ENCODE results near the gene UNC119B. TPM values are rescaled to one million over a fixed set of nuclear protein-coding genes. Genes with fewer than 3 reads are reported as not detected.

UNC119B gene
- total and polyA plus RNA-seq, 2 experiments from 2014 or later: 9.9 to 51.3 TPM

GRCh38 chr12:120686690-120687577 lies 23.3 kb upstream of the UNC119B start, which contains the start of gene MLEC:
MLEC (plus strand) TSS chr12:120687149; CDS start chr12:120687297, 148 bp downstream.
- Mint-ChIP-seq H3K9me3 (no peaks in the 10 kb centered on the region), H3K4me3 (peak within 1 kb of the TSS; percentile 94), H3K27ac (peak within 1 kb of the TSS; percentile 97), H3K27me3 (ENCODE audit: insufficient read depth, low read depth, poor library complexity) (no peaks in the 10 kb centered on the region), H3K36me3 (ENCODE audit: low read depth) (no peaks in the 10 kb centered on the region; the same call in 2 of the 3 replicates), H3K4me1 (peaks cover 35% of the 10 kb centered on the region)
- Histone ChIP-seq H2AFZ (peak within 1 kb of the TSS; percentile 92), H3K4me2 (peak within 1 kb of the TSS; percentile 95), H4K20me1 (replicated peaks; ENCODE audit: insufficient read depth) (peaks cover 36% of the 10 kb centered on the region), H3K79me2 (replicated peaks; ENCODE audit: insufficient read depth) (peaks cover 47% of the 10 kb centered on the region), H3F3A (replicated peaks; ENCODE audit: low read depth) (peaks cover 12% of the 10 kb centered on the region), H3K4me3 (peak within 1 kb of the TSS; percentile 99), H3K27me3 (ENCODE audit: insufficient read depth) (no peaks in the 10 kb centered on the region), H3K4me1 (ENCODE audit: insufficient read depth) (peaks cover 36% of the 10 kb centered on the region), H3K9me2 (ENCODE audit: insufficient read depth) (no peaks in the 10 kb centered on the region), H3K27ac (ENCODE audit: low read depth) (peak within 1 kb of the TSS; percentile 99), H3K36me3 (ENCODE audit: insufficient read depth) (no peaks in the 10 kb centered on the region)
- peak; percentile 85 for ATAC-seq
- DNase-seq (ENCODE audit: low spot score): peak; percentile 98
- TF ChIP-seq ETS1 (IDR thresholded peaks at IDR 0.05): peak; percentile 74; the same call in 1 of the 2 replicates
- peak in 1 of 2 experiments; percentile 47; a peak in 2 of 4 replicates for TF ChIP-seq CTCF (conservative IDR thresholded peaks at IDR 0.05; ENCODE audit: low read depth in 2 of 2)
- no peak for TF ChIP-seq STAT1 (IDR thresholded peaks at IDR 0.05; ENCODE audit: unreplicated experiment)
- no peak for TF ChIP-seq EZH2phosphoT487 (IDR thresholded peaks at IDR 0.05; ENCODE audit: unreplicated experiment)
- TF ChIP-seq JUNB (IDR thresholded peaks at IDR 0.05; ENCODE audit: unreplicated experiment): no peak
- TF ChIP-seq ZNF462 (CRISPR knock-in tag; IDR thresholded peaks at IDR 0.05): no peak
- TF ChIP-seq NANOG (IDR thresholded peaks at IDR 0.05; ENCODE audit: borderline replicate concordance): no peak
- TF ChIP-seq ZNF114 (CRISPR knock-in tag; IDR thresholded peaks at IDR 0.05): no peak
- TF ChIP-seq EZH2 (IDR thresholded peaks at IDR 0.05; ENCODE audit: low read depth, unreplicated experiment): no peak
- TF ChIP-seq REST (IDR thresholded peaks at IDR 0.05; ENCODE audit: unreplicated experiment): no peak
- TF ChIP-seq POLR2AphosphoS5 (IDR thresholded peaks at IDR 0.05; ENCODE audit: low read depth): peak; percentile 80
- TF ChIP-seq CREB1 (CRISPR knock-in tag; IDR thresholded peaks at IDR 0.05; ENCODE audit: low read depth): peak; percentile 81
